HG02840 (cell line): ENCODE results near the gene GAB1.
A peak's percentile ranks its signal among the peaks of the same experiment; 100 is the strongest.

ENCODE experiments used
- ATAC-seq: cut with Tn5 transposase; IDR thresholded peaks from one replicate; pipeline ENCODE4 v1.9.1; 2021; ENCODE audit warnings: mild to moderate bottlenecking, moderate library complexity, moderate number of reproducible peaks; ENCODE audit not compliant: unreplicated experiment, low FRiP score

Gene GAB1

DNA sequence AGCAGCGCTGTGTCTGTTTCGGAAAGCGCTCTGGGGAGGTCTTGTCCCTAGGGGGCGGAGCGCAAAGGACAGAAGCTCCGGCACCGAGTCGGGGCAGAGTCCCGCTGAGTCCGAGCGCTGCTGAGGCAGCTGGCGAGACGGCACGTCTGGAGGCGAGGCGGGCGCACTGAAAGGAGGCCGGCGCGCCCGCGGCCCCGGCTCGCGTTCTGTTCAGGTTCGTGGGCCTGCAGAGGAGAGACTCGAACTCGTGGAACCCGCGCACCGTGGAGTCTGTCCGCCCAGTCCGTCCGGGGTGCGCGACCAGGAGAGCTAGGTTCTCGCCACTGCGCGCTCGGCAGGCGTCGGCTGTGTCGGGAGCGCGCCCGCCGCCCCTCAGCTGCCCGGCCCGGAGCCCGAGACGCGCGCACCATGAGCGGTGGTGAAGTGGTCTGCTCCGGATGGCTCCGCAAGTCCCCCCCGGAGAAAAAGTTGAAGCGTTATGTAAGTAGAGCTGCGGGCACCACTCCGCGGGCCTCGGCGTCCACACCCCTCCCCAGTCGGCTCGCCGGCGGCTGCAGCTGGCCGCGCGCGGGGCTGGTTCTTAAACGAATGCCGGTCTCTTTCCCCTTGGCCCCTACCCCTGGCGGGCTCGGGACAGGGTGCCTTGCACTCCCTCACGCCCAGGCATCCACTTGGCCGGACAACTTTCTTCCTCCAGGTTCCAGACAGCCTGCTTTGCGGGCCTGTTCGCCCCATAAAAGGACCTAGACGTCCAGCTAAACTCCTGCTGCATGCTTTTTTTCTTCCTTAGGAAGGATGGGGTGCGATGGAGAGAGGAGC is at the start of gene GAB1:
Gene GAB1 (plus strand): TSS at position 96 of the 819 bp plus-strand sequence. CDS start 313 bp downstream, at position 409.
- peak; percentile 73 for ATAC-seq

DNA sequence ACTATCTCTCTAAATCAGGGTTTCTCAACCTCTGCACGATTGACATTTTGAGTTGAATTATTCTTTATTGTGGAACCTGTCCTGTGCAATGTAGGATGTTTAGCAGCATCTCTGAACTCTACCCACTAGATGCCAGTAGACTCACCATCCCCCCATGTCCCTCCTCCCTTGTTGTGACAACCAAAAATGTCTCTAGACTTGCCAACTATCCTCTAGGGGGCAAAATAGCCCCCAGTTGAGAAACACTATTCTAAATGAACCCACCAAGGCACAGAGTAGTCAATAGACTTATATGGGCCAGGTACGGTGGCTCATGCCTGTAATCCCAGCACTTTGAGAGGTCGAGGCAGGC is 49.1 kb upstream of the GAB1 start:
- ATAC-seq = no peak

DNA sequence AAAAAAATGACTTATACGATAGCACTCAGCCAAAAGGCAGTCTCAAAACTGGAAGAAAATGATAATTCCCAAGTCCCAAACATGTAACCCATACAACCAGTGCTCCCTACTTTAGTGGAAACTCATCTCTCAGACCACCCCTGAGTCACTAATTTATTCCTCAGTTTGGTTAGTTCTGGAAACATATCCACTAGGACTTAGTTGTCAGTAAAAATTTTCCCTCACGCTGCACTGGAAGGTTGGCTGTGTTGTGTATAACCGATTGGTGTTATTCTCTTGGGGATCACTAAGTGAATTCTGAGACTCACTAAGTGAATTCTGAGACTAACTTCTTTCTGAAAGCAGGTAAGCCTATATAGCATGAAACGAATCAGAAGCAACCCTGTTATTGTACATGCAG is 48.5 kb upstream of the GAB1 start:
- no peak for ATAC-seq

DNA sequence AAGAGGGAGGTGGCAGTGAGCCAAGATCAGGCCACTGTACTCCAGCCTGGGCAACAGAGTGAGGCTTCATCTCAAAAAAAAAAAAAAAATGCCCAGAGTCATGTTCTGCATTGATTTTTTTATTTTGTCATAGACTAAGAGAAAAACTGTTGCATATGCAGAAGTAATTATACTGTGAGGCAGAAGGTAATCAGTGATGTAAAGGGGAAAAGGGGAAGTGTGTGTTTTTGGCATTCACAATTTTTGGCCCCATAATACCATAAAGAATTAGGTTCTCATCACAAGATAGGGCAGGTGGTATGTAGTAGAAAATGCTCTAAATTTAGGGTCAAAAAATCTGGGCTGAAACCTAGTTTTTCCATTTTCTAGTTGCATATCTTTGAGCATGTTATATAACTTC is 47.3 kb upstream of the GAB1 start:
- no peak for ATAC-seq

DNA sequence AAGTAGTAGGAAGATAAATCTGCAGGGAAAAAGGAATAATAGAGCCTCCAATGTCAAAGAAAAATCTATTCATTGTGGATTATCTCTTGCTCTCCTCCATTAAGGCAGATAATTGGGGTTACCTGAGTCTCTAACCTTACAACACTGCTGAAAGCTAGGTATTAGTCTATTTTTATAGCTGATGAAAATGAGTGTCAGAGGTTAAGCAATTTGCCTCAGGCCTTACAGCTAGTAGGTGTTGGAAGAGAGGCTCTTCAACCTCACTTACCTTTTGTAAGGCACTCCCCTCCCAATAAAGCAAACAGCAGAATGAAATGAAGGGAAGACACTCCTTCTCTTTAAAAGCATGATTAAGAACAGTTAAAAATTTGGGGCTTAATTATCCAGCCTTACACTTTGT is 45.4 kb upstream of the GAB1 start:
- no peak for ATAC-seq

DNA sequence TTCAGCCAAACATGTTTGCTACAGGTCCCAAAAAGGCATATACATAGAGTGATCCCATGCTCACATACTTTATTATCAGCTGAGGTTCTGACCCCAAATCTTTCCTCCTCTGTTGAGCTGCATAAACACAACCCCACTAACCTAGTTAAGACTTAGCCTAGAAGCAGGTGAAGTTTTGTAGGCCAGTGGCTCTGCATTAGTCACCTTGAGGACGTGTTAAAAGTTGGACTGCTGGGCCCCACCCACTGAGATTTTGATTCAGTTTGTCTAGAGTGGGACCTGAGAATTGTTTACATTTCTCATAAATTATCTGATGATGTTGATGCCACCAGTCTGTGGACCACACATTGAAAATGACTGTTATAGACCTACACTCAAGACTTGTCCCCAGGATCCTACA is 43.8 kb upstream of the GAB1 start:
- ATAC-seq = no peak

DNA sequence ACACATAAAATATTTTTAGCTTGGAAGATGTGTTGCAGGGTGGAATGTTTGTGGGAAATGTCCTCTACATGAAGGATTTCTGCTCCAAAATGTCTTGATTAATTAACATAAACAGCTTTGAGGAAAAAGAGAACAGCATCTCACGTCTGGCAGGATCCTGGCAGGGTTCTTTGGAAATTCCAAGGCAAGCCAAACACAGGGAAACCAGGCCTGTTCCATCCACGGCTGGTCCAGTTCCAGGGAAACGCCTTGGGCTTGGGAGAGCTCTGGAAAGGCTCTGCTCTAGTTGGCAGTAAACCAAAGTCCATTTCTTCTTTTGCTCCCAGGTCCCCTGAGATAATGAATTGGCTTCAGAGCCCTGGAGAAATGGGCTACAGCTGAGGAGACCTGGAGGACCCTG is 42.4 kb upstream of the GAB1 start:
- no peak for ATAC-seq

DNA sequence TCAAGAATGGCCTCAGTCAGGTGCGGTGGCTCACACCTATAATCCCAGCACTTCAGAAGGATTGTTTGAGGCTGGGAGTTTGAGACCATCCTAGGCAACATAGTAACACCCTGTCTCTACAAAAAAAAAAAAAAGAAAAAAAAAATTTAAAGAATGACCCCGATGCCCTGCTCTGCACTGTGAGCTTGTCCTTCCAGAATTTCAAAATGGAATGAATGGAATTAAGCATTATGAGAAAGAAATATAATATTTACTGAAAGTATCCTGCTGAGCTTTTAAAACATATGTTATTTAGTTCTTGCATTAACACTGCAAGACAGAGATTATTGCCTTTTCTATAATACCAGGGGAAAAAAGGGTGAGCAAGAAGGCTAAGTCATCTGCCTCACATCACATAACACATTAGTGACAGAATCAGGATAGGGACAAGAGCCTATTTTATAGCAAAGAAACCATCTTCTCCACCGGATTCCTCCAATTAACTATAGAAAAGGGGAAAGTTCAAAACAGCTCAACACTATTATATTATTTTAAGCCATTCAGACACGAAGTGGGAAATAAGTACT is 41.9 kb upstream of the GAB1 start:
- ATAC-seq = no peak

DNA sequence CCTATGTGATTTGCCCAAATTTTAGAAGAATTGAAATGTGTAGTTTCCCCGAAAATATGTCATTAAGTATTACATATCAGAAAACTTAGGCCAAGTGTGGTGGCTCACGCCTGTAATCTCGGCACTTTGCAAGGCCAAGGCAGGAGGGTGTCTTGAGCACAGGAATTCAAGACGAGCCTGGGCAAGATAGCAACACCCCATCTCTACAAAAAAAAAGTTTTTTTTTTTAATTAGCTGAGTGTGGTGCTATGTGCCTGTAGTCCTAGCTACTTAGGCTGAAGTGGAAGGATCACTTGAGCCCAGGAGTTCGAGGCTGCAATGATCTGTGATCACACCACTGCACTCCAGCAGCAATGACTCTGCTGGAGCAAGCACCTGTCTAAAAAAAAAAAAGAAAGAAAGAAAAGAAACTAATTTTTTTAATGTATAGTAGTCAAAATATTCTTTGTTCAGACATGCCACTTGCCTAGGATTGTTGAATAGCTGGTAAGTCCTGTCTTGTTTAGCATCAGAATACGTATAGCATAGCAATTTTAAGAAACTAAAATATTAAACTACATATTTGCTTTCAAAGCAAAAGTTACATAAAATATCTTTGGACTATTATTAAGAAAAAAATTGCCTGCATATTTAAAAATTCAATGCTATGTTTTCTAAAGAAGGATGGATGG is 40.1 kb upstream of the GAB1 start:
- ATAC-seq = no peak

DNA sequence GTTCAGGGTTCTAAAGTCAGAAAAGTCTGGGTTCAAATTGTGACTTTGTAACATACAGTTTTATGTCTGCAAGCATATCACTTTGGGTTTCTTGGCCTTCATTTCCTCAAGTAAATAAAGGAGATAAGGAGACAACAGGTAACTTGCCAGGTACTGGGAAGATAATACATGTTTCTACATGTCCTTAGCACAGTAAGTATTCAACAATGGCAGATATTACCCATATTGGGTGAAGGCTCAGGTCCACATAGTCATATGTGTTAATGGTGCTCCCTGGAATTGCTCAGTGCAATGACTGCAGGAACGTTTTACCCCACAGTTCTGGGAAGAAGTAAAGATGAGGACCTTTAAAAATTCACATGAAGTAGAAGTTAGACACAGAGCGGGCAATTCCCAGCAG is 35.8 kb upstream of the GAB1 start:
- ATAC-seq = no peak

DNA sequence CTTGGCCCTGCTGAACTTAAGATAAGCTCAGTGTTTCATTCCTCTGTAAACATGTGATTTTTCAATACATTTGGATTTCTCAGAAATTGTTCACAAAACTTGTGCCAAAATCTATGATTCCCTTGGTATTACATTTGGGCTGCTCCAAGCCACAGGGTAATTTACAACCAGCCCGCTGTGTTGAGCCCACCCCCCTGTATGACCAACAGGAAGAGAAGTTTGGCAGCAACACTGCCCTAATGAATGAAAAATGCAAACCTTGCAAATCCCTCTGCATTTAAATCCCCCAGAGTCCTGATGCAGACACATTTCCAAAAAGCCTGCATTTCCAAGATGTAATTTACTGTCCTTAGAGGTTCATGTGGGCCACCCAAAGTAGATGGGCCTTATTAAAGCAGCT is 34.1 kb upstream of the GAB1 start:
- no peak for ATAC-seq

DNA sequence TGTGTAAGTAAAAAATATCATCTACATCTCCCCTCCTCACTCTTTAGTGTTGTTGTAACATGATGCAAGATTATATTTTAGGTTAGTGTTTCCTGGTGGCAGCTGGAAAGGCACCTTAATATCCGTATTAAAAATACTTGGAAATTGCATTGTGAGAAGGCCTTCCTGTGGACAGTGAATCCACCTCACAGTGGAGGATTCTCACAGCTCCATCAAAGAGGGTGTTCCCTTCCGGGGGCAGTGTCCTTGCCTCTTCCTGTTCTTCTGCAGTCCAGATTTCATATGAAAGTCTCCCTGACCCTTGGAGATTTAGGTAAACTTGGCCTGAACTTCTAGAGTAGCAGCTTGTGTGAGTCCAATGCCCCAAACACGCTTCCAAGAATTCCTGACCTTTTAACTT is 29.9 kb upstream of the GAB1 start:
- ATAC-seq = no peak

DNA sequence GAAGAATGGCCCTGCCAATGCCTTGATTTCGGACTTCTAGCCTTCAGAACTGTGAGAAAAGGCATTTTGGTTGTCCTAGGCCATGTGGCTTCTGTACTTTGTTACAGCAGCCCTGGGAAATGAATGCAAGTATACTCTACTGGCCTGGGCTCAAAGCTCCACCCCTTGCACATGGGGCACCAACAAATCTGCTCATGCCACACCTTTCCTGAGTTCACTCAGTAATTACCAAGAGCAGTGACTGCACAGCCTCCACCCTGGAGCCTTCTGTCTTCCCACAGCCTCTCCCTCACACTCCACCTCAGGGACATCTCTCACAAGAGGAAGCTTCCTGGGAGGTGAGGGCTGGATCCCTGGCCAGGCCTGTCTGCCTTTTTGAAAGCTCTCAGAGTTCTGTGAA is 29.1 kb upstream of the GAB1 start:
- no peak for ATAC-seq

DNA sequence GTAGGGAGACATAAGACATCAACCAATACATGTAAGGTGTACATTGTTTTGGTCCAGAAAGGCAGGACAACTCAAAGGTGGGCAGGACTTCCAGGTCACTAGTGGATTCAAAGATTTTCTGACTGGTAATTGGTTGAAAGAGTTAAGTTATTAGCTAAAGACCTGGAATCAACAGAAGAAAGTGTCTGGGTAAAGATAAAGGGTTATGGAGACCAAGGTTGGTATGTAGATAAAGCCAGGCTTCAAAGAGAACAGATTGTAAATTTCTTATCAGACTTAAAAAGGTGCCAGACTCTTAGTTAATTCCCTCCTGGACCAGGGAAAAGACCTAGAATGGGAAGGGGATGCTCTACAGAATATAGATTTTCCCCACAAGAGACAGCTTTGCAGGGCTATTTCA is 28.3 kb upstream of the GAB1 start:
- no peak for ATAC-seq

DNA sequence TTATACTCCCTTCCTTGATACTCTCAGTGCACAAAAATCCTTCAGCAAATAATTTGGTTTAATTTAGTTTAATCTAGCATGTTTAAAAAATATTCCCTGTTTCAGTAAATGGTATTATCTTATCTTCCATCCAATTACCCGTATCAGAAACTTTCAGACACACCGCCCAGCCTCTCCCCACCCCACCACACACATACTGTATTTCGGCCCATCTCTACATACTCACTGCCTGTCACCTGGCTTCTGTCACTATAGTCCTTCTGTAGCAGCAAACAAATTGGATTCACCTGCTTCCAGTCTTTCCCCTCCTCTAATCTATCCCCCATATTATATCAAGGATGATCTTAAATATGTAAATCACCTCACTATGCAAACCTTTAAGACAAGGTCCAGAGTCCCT is 24.8 kb upstream of the GAB1 start:
- no peak for ATAC-seq

DNA sequence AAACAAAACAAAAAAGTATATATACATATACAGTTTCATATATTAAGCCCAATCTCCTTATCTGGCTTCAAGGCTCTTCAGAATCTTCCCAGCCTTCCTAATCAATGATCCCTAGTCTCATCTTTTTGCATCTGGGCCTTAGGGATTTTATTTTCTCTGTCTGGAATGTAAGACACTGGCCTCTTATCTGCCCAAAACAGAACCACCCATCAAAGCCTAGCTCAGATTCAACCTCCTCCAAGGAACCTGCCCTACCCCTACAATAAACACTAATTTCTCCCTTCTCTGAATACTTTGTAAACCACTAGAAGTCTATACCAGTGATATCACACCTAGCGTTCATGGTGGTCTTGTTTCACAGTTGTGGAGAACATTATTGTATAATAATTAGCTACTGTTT is 23.2 kb upstream of the GAB1 start:
- ATAC-seq = no peak

DNA sequence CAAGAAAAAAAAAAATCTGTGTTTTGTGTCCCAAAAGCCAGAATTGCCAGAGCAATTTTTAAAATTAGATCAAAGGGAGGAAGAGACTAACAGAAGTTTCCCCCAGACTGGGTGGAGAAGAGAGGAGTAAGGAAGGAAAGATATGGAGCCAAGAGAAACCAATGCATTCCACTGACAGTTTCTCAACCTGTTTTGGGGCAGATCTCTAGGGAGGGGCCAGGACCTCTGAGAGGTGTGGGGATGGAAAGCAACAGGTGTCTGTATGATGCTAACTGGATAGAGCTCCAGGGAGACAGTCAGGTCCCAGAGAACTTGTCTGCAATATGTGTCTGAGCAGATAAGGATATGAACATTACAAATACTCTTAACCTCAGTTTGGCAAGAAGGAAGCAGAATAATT is 22.7 kb upstream of the GAB1 start:
- no peak for ATAC-seq

DNA sequence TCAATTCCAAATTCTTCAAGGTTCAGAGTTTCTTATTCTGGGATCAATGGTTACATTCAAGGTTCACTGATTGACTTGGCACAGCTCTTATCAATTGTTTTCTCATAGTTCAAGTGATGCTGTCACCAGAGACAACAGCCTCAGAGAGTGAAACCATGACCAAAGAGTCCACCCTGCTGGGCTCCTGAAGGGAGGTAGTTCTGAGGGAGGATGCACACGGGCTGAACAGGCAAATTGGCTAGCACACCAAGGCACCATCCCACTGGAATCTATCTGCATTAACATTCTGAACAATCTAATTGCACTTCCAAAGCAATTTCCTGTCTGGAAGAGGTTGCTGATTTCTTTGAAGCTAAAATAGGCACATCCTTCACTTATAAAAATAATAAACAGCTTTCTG is 16.6 kb upstream of the GAB1 start:
- no peak for ATAC-seq

DNA sequence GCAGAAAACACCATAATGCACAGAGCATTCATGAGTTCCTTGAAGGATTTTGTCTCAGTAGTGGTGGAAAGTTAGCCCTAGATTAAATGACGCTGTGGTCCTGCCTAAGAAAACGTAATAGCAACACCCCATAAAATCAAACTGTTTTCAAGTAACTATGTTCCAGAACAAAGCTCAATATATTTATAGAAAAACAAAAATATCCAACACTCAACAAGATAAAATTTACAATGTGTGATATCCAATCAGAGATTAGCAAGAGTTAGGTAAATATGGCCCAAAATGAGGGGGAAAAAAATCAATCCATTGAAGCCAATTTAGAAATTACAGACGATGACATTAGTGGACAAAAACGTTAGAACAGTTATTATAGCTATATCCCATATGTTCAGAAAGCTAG is 9.9 kb upstream of the GAB1 start:
- no peak for ATAC-seq

DNA sequence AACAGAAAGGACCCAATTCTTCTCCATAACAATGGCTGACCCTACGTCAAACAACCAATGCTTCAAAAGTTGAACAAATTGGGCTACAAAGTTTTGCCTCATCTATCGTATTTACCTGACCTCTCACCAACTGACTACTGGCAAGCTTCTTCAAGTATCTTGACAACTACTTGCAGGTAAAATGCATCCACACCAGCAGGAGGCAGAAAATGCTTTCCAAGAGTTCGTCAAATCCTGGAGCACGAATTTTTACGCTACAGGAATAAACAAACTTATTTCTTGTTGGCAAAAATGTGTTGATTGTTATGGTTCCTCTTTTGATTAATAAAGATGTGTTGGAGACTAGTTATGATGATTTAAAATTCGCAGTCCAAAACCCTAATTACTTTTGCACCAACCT is 6.7 kb upstream of the GAB1 start:
- ATAC-seq = no peak

DNA sequence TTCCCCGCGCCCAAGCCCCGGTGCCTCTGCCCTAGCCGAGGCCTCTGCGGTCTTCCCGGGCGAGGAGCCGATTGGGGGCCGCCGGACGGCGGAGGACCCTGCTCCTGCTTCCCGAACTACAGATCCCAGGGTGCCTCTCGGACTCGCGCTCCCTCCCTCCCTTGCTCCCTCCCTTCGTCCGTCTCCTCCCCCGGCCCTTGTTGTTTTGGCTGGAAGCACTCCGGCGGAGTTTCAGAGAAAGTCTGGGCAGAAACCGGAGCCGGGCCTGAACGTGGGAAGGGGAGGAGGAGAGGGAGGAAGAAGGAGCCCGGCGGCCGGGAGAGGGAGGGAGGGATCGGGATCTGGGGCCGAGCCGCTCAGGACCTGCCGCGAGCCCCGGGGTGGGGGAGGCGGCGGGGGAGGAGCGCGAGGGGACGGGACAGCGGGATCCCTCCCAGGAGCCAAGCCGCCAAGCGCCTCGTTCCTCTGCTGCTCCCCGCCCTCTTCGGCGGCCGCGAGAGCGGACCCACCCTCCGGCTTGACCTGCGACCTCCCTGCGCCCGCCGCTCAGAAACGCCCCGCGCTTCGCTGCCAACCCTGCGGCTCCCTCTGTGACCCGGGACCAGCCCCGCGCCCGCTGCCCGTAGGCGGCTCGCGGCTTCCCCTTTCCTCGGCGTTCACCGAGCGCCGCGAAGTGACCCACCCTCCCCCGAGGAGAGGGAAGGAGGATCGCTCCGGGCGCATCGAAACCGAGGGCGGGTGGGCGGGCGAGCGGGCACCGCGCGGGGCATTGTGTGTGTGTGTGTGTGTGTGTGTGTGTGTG is 496 bp upstream of the GAB1 start:
- ATAC-seq = peak; percentile 49
